ENCODE data around the gene ZNF783. TPM values are rescaled to one million over a fixed set of nuclear protein-coding genes. Genes with fewer than 3 reads are reported as not detected.

ZNF783 gene
- total RNA-seq, result 11.7 and 15.5 TPM in 2 replicates

DNA sequence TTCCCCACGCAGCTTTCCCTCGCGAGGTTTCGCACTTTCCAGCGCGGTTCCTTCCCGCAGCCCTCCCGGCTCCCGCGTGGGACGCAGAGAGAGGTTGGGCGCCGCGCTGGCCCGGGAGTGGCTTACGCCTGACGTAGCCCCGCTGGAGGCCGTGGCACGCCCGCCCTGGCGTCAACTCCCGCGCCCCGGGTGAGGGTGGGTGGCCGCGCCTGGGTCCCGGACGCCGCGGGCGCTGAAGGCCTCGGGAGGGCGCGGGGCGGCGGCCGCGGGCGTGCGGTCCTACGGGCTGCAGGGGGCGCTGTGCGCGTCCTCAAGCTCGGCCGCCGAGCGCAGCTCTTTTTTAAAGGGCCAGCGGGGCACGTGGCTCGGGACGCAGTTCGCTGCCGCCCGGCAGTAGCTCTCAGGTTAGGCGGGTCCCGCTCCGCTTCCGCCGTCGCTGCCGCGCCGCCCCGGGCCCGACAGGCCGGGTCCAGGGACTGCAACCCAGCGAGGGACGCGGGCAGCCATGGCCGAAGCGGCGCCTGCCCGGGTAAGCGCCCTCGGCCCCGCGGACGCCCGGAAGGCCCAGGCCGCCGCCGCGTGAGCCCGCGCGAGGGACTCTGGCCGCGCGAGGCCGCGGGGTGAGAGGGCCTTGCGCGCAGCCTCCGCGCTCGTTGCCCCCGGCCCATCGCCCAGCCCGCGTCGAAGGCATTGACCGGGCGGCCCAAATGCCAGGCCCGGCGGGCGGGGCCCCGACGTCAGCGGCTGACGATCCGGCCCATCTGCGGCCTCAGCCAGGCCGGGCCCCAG is at the start of gene ZNF783:
Gene ZNF783, plus strand, starts transcription at position 368 of the 789 bp plus-strand sequence. Its CDS starts 138 bp downstream, at position 506.

DNA sequence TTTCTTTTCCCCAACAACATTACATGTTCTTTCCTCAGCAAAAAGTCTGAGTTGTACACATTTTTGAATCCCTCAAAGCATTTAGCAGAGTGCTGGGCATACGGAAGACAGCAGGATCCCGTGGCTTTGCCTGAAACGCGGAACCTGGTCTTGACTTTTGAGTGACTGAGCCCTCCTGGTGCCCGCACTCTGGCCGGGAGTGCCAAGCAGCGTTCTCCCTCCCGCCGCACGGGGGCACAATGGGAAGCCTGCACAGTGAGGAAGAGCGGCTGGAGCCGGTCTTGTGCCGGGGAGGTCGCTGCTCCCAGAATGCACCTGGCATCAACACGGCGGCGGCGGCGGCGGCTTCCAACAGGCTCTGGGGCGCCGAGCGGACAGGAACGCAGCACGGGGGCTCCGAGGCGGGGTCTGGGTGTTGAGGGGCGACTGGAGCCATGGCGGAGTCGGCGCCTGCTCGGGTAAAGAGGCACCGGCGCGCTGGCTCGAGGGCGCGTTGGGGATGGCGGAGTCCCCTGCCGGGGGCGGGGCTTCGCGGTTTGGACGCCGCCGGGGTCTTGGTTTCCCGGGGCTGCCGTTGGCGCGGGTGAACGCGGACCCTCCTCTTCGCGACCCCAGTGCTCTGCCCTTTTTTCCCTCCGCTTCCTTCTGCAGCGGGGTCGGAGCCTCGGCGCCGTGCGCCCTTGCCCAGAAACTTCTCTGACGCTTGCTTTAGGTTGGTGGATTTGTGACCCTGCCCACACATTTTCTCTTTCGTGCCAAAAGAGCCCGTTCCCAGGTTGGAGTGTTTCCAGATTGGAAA is 22.5 kb upstream of the ZNF783 start, which contains the start of gene ZNF212:
Gene ZNF212, plus strand, starts transcription at position 307 of the 799 bp plus-strand sequence. Its CDS starts 128 bp downstream, at position 435.

Other genes starting within 250 kb of the ZNF783 start
- 222 and 241 TPM in 2 replicates for gene PDIA4, start 233.7 kb upstream of the ZNF783 start, total RNA-seq
- 3.9 and 4.3 TPM in 2 replicates for gene ZNF786, start 171.5 kb upstream of the ZNF783 start, total RNA-seq
- gene ZNF425, start 135.9 kb upstream of the ZNF783 start, total RNA-seq, result 6.3 and 6.5 TPM in 2 replicates
- gene ZNF398, start 114.7 kb upstream of the ZNF783 start, total RNA-seq, result 3.9 and 4.6 TPM in 2 replicates
- gene ZNF282, start 66.7 kb upstream of the ZNF783 start, total RNA-seq, result 12.2 and 18.6 TPM in 2 replicates
- gene ZNF212, start 22.5 kb upstream of the ZNF783 start, total RNA-seq, result 3.3 and 4.6 TPM in 2 replicates
- 3.2 and 3.6 TPM in 2 replicates for gene ZNF777, start 198.9 kb downstream of the ZNF783 start, total RNA-seq
- 9.2 and 9.9 TPM in 2 replicates for gene ZNF746, start 235.6 kb downstream of the ZNF783 start, total RNA-seq

Data from bronchial smooth muscle cell (primary cell).